ENCODE measurements around the gene CGB1.
"Not testable (repeated sequence)": the region's sequence is repeated elsewhere in the genome, so short reads cannot be mapped to it uniquely, and the experiment has no call there.

GRCh38 chr19:49030323-49030722, 6.4 kb downstream of the CGB1 start:
- TF ChIP-seq, protein P1, sequence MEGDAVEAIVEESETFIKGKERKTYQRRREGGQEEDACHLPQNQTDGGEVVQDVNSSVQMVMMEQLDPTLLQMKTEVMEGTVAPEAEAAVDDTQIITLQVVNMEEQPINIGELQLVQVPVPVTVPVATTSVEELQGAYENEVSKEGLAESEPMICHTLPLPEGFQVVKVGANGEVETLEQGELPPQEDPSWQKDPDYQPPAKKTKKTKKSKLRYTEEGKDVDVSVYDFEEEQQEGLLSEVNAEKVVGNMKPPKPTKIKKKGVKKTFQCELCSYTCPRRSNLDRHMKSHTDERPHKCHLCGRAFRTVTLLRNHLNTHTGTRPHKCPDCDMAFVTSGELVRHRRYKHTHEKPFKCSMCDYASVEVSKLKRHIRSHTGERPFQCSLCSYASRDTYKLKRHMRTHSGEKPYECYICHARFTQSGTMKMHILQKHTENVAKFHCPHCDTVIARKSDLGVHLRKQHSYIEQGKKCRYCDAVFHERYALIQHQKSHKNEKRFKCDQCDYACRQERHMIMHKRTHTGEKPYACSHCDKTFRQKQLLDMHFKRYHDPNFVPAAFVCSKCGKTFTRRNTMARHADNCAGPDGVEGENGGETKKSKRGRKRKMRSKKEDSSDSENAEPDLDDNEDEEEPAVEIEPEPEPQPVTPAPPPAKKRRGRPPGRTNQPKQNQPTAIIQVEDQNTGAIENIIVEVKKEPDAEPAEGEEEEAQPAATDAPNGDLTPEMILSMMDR (IDR thresholded peaks at IDR 0.05): not testable (repeated sequence)
- not testable (repeated sequence) for TF ChIP-seq POLR2A (IDR thresholded peaks at IDR 0.05)

Measured in thyroid gland (tissue), 4 donors.